GM12874 (cell line): ENCODE results near the gene PRF1.

ENCODE experiments used
- TF ChIP-seq, protein P1 (sequence below): IDR thresholded peaks from 2 replicates; pipeline ENCODE4 v1.5.1; 2011; ENCODE audit warnings: low read depth, mild to moderate bottlenecking, control low read depth, low read length, moderate library complexity; ENCODE audit not compliant: insufficient read depth

The PRF1 gene

DNA sequence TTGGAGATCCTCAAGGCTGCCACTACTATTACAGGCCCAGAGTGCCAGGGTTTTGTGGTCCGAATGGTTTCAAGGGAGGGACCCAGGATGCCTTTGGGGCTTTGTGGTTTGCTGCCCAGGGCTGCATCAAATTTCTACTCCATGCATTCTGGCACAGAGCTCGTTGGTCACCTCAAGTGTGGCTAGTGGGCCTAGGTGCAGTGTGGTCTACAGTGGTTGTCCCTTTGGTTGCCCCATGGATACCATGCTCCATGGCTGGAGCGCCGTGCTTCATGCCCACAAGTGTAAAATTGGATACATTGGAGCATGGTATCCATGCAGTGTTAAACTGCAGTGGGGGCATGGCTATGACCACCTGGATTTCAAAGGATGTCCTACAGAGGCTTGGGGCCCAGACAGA lies 5.4 kb upstream of the PRF1 start:
- TF ChIP-seq, protein P1, sequence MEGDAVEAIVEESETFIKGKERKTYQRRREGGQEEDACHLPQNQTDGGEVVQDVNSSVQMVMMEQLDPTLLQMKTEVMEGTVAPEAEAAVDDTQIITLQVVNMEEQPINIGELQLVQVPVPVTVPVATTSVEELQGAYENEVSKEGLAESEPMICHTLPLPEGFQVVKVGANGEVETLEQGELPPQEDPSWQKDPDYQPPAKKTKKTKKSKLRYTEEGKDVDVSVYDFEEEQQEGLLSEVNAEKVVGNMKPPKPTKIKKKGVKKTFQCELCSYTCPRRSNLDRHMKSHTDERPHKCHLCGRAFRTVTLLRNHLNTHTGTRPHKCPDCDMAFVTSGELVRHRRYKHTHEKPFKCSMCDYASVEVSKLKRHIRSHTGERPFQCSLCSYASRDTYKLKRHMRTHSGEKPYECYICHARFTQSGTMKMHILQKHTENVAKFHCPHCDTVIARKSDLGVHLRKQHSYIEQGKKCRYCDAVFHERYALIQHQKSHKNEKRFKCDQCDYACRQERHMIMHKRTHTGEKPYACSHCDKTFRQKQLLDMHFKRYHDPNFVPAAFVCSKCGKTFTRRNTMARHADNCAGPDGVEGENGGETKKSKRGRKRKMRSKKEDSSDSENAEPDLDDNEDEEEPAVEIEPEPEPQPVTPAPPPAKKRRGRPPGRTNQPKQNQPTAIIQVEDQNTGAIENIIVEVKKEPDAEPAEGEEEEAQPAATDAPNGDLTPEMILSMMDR: no peak

DNA sequence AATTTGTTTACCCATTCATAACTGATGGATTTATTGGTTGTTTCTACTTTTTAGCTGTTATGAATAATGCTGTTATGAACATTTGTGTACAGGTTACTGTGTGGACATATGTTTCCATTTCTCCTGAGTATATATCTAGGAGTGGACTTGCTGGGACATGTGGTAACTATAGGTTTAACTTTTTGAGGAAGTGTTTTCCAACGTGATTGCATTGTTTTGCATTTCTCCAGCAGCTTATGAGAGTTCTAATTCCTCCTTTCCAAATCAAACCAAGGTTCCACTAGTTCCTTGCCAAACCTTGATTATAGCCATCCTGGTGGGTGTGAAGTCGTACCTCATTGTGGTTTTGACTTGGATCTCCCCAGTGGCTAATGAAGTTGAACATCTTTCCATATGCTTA lies 2.6 kb upstream of the PRF1 start:
- TF ChIP-seq, protein P1: no peak

DNA sequence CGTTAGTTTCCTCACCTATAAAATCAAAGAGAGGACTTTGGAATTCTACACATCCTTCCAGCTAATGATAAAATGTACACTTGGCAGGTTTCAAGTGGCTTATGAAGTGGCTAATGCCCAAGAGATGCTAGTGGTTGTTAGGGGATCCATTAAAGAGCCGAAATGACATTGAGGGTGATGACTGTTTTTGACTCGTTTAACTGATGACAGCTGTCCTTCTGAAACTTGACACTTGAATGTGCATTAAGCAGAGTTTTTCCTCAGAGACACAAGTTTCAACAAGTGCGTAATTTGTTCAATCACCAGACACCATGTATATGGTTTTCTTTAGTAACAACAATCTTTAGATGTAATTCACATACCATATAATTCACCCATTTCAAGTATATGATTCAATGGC lies 1.6 kb upstream of the PRF1 start:
- TF ChIP-seq, protein P1: no peak

DNA sequence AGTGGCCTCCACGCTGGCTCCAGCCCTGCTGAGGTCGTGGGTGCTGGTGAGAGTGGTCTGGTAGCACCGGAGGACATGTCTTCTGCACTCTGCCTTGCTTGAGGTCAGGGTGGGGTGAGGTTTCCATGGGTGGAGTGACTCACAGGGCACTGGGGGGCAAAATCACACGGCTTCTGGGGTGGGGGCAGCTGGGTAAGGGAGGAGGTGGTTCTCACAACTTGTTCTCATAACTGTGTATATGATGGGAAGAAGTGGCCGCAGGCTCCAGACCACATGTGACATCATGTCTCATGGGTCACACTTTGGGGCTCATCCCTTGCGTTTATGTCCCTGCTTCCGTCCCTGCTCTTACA lies 884 bp upstream of the PRF1 start:
- TF ChIP-seq, protein P1: no peak

DNA sequence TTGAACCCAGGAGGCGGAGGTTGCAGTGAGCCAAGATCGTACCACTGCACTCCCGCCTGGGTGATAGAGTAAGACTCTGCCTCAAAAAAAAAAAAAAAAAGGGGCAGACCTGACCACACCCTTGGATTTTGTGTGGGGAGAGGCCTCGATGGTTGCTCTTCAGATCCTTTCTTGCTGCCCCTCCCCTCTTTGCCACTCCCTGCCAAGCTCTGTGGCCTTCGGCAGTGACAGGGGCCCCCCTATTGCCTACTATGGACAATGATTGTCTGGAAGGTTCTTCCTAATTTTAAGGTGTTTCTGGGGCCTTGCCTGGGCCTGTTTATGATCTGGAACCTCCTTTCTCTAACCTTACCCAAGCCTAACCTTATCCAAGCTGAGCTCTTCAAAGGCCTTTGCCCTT lies 795 bp downstream of the PRF1 start:
- TF ChIP-seq, protein P1: no peak

DNA sequence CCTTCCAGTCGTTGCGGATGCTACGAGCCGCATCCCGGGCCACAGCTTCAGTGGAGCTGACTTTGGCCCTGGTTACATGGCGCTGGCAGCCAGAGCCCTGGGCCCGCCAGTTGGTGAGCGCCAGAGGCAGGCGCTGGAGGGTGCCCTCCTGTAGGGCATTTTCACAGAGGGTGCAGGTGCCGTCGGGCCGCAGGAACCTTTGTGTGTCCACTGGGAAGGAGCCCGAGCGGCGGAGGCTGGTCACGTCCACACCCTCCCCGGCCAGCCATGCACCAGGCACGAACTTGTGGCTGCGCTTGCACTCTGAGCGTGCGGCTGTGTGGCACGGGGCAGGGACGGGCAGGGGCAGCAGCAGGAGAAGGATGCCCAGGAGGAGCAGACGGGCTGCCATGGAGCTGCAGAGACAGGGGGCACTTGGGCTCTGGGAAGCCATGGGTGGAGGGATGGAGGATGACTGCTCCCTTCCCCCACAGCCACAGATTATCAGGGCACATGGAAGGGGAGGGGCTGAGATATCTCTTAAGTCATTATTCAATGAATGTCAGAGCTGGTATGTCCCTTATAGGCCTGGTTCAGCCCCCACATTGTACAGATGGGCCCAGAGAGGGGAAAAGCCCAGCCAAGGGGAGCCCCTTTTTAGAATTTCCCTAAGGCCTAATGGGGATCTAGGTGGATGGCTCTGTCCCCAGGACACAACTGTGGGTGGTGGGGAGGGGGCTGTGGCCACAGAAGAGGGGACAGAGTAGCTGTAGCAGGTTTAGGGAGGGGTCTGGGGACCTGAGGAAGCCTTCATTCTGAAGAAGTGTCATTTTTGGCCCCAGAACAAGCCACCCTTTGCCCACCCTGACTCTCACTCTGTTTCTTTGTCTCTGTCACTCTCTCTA lies 1.8 kb downstream of the PRF1 start:
- TF ChIP-seq, protein P1: no peak

DNA sequence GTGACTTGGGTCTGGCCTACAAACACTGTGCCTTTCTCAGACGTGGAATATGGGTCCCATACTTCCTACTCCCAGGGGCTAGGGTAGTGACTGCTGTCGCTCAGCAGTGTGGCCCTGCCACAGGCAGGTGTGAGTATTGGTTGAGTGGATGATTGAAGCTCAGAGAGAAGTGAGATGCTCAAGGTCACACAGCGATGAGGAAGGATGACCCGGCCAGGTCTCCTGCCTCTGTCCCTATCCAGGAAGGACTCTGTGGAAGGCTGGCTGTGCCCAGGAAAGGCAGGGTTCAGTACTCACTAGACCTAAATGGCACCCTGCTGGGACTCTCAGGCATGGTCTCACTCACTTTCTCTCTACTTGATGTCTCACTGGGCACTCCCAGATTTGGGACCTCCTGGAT lies 2.8 kb downstream of the PRF1 start:
- TF ChIP-seq, protein P1: no peak
